Natural killer cell (primary cell): Measurements from ENCODE around the gene MIA2. TPM values are rescaled to one million over a fixed set of nuclear protein-coding genes. Genes with fewer than 3 reads are reported as not detected.

ENCODE experiments used
- ATAC-seq, 3 donors: fragments of 150-1000 bp in 2 of 3; fragments of 200-7000 bp in 1 of 3; cut with Tn5 transposase; 1 replicate in 1 of 3; 2 replicates in 2 of 3; pipeline ENCODE4 v1.10.0; 2021; ENCODE audit warnings: mild to moderate bottlenecking in 2 of 3, moderate library complexity in 2 of 3
- DNase-seq, 2 donors: peaks; one replicate each; pipeline versions ENCODE4 v3.0.0 to v3.0.0-alpha.2; 2013 to 2021; ENCODE audit warnings: mixed read lengths in 1 of 2
- H3K27ac ChIP-seq: one replicate; pipeline ENCODE4 v1.5.1; 2013; ENCODE audit warnings: mild to moderate bottlenecking, low read length
- H3K27me3 ChIP-seq: one replicate; pipeline ENCODE4 v1.6.1; 2013; ENCODE audit warnings: low read length; ENCODE audit not compliant: control insufficient read depth, insufficient read depth
- H3K36me3 ChIP-seq: one replicate; pipeline ENCODE4 v1.6.1; 2013; ENCODE audit warnings: low read length; ENCODE audit not compliant: control insufficient read depth, insufficient read depth
- H3K4me1 ChIP-seq: one replicate; pipeline ENCODE4 v1.6.1; 2013; ENCODE audit warnings: low read length; ENCODE audit not compliant: control insufficient read depth, insufficient read depth
- H3K4me3 ChIP-seq: one replicate; pipeline ENCODE4 v1.5.1; 2013; ENCODE audit warnings: low read length
- H3K9me3 ChIP-seq: one replicate; pipeline ENCODE4 v1.6.1; 2013; ENCODE audit warnings: low read length; ENCODE audit not compliant: control insufficient read depth, insufficient read depth
- H3K27ac Mint-ChIP-seq, 2 donors: one replicate each; pipeline ENCODE4 v1.8.0; 2022; ENCODE audit warnings: mild to moderate bottlenecking in 2 of 2, mixed read lengths in 2 of 2, moderate library complexity in 1 of 2
- H3K27me3 Mint-ChIP-seq, 2 donors: one replicate each; pipeline ENCODE4 v1.8.0; 2022; ENCODE audit warnings: low read depth in 2 of 2, mixed read lengths in 2 of 2
- H3K36me3 Mint-ChIP-seq: one replicate; pipeline ENCODE4 v1.8.0; 2022; ENCODE audit warnings: mixed read lengths
- H3K4me1 Mint-ChIP-seq, 2 donors: one replicate each; pipeline ENCODE4 v1.8.0; 2022; ENCODE audit warnings: mixed read lengths in 2 of 2
- H3K4me3 Mint-ChIP-seq: one replicate; pipeline ENCODE4 v1.8.0; 2022; ENCODE audit warnings: mild to moderate bottlenecking, moderate library complexity, mixed read lengths
- H3K9me3 Mint-ChIP-seq, 2 donors: one replicate each; pipeline ENCODE4 v1.8.0; 2022; ENCODE audit warnings: mixed read lengths in 2 of 2
- WGBS: methylation state at CpG from one replicate; pipeline ENCODE4 v1.1.7; 2013; ENCODE audit warnings: missing lambda C conversion rate; ENCODE audit not compliant: insufficient coverage; 5-methylcytosine and 5-hydroxymethylcytosine counted together
- intact Hi-C: fragments of 100-400 bp; cut with micrococcal nuclease; formaldehyde crosslinking; loops from one replicate; pipeline ENCODE4 v1.14.2; 2022
- total RNA-seq, 4 donors: library from RNA; stranded (reverse); fragments of 120-200 nt in 1 of 4; gene quantifications; one replicate each; pipeline versions ENCODE4 v1.2.3 to v1.2.4, GENCODE V29; 2013 to 2022
- TF ChIP-seq, protein P1 (sequence below): fragments of 200-600 bp; IDR thresholded peaks from one replicate; pipeline ENCODE4 v1.8.0; 2022; ENCODE audit warnings: antibody characterized with exemption

MIA2 gene
- total RNA-seq, 3 donors from 2014 or later (not counting 1 experiment from before 2014, with no cell fraction given): 44.7 to 45.7 (median 45.4) TPM

DNA sequence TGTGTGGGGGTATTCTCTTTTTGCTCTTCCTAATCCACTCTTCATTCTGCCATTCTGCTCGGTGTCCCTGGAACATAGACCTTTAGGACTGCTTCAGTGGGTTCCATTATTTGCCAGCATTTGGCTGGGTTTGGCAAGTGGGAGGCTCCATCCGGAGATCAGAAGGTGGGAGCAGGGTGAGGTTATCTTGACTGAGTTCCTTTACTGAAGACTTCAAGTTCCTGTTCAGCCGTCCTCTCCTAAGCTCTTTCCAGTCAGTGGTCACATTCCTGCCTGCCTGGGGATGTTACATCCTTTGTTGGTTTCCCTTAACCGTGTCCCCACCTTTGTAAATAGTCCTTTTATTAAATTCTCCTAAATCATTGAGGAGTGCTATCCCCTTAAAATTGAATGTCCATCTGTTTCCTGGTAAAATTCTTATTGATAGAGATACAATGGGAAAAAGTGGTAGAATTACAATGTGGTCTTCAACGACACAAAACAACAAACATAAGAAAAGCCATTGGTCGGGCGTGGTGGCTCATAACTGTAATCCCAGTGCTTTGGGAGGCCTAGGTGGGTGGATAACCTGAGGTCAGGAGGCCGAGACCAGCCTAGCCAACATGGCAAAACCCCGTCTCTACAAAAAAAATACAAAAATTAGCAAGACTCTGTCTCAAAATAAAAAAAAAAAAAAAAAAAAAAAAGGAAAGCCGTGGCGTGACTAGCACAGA, 5.0 kb upstream of the MIA2 start:
- Histone ChIP-seq H3K9me3 (no peaks in the 10 kb centered on the region), H3K27ac (peak overlapping the region; percentile 91), H3K4me3 (no peak overlapping the region), H3K27me3 (peaks cover 2% of the 10 kb centered on the region), H3K36me3 (no peaks in the 10 kb centered on the region), H3K4me1 (peaks cover 27% of the 10 kb centered on the region)
- Mint-ChIP-seq H3K27me3 (peaks cover 0 to 4% of the 10 kb centered on the region in 2 donors), H3K36me3 (no peaks in the 10 kb centered on the region), H3K27ac (peak overlapping the region; percentile 90 to 96), H3K4me1 (peaks cover 48 to 49% of the 10 kb centered on the region in 2 donors), H3K4me3 (peak overlapping the region; percentile 73), H3K9me3 (no peaks in the 10 kb centered on the region)
- intact Hi-C loops: loop anchor here (1.0 to 2.0 kb wide), 2 partner anchors 39 to 54 kb away; partner anchors contain the start of gene PNN
- ATAC-seq (no peak), DNase-seq (peak; percentile 19 to 23)
- TF ChIP-seq, protein P1, sequence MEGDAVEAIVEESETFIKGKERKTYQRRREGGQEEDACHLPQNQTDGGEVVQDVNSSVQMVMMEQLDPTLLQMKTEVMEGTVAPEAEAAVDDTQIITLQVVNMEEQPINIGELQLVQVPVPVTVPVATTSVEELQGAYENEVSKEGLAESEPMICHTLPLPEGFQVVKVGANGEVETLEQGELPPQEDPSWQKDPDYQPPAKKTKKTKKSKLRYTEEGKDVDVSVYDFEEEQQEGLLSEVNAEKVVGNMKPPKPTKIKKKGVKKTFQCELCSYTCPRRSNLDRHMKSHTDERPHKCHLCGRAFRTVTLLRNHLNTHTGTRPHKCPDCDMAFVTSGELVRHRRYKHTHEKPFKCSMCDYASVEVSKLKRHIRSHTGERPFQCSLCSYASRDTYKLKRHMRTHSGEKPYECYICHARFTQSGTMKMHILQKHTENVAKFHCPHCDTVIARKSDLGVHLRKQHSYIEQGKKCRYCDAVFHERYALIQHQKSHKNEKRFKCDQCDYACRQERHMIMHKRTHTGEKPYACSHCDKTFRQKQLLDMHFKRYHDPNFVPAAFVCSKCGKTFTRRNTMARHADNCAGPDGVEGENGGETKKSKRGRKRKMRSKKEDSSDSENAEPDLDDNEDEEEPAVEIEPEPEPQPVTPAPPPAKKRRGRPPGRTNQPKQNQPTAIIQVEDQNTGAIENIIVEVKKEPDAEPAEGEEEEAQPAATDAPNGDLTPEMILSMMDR: no peak
- WGBS: 53% methylated on average over 8 of the region's 11 CpGs

GRCh38 chr14:39229222-39229543, 4.5 kb upstream of the MIA2 start:
- DNase-seq (peak; percentile 33 to 82), ATAC-seq (peak; percentile 69 to 77 (median 75))
- Mint-ChIP-seq H3K27ac (peak overlapping the region; percentile 90 to 96), H3K4me1 (peaks cover 49 to 54% of the 10 kb centered on the region in 2 donors), H3K27me3 (peaks cover 0 to under 1% of the 10 kb centered on the region in 2 donors), H3K36me3 (no peaks in the 10 kb centered on the region), H3K4me3 (peak overlapping the region; percentile 73), H3K9me3 (no peaks in the 10 kb centered on the region)
- peaks cover 27% of the 10 kb centered on the region for H3K4me1 ChIP-seq
- H3K36me3 ChIP-seq: no peaks in the 10 kb centered on the region
- no peak overlapping the region for H3K4me3 ChIP-seq
- 38% methylated on average over 1 of the region's 1 CpG for WGBS
- peak overlapping the region; percentile 91 for H3K27ac ChIP-seq
- H3K27me3 ChIP-seq: no peaks in the 10 kb centered on the region
- H3K9me3 ChIP-seq: no peaks in the 10 kb centered on the region
- intact Hi-C loops: loop anchor here (1.0 to 2.0 kb wide), 2 partner anchors 38 to 54 kb away; partner anchors contain the start of gene PNN
- TF ChIP-seq, protein P1: no peak

- H3K27me3 Mint-ChIP-seq: no peaks in the 10 kb centered on the region
- Histone ChIP-seq H3K36me3 (no peaks in the 10 kb centered on the region), H3K4me1 (peaks cover 27% of the 10 kb centered on the region), H3K27me3 (no peaks in the 10 kb centered on the region), H3K4me3 (no peak overlapping the region), H3K27ac (peak overlapping the region; percentile 91), H3K9me3 (no peaks in the 10 kb centered on the region)
- TF ChIP-seq, protein P1: no peak
- H3K36me3 Mint-ChIP-seq: no peaks in the 10 kb centered on the region
- DNase-seq (no peak), ATAC-seq (peak in 2 of 3 donors; percentile 6 to 17)
- H3K4me1 Mint-ChIP-seq: peaks cover 49 to 54% of the 10 kb centered on the region in 2 donors
- intact Hi-C loops: loop anchor here (1.0 to 10.0 kb wide), 4 partner anchors 38 to 201 kb away; partner anchors contain the start of gene PNN
- no peaks in the 10 kb centered on the region for H3K9me3 Mint-ChIP-seq
- peak overlapping the region; percentile 52 for H3K4me3 Mint-ChIP-seq
- WGBS: 83% methylated on average over 3 of the region's 3 CpGs
- peak overlapping the region; percentile 90 to 96 for H3K27ac Mint-ChIP-seq
These were observed 4.1 kb upstream of the MIA2 start for GRCh38 chr14:39229601-39230110.
